Karpas-422 (cell line): ENCODE results near the gene GPR179. TPM values are rescaled to one million over a fixed set of nuclear protein-coding genes. Genes with fewer than 3 reads are reported as not detected.

Experiments
- DNase-seq: peaks from one replicate; pipeline ENCODE4 v3.0.0-alpha.2; 2015
- H2AFZ ChIP-seq: fragments of 200-600 bp; sonication (generic); 2 replicates; pipeline ENCODE4 v1.6.1; 2014; ENCODE audit warnings: antibody characterized with exemption, low read length, mixed read lengths
- H3K27ac ChIP-seq: fragments of 200-600 bp; sonication (generic); 2 replicates; pipeline ENCODE4 v1.5.1; 2014; ENCODE audit warnings: mild to moderate bottlenecking, low read length, moderate library complexity
- H3K27me3 ChIP-seq: fragments of 200-600 bp; sonication (generic); 2 replicates; pipeline ENCODE4 v1.6.1; 2014; ENCODE audit warnings: low read length, mixed read lengths
- H3K36me3 ChIP-seq: fragments of 200-600 bp; sonication (generic); 2 replicates; pipeline ENCODE4 v1.6.1; 2014; ENCODE audit warnings: low read length, mixed read lengths; ENCODE audit not compliant: insufficient read depth
- H3K4me1 ChIP-seq: fragments of 200-600 bp; sonication (generic); 2 replicates; pipeline ENCODE4 v1.6.1; 2014; ENCODE audit warnings: mild to moderate bottlenecking, low read length, mixed read lengths
- H3K4me2 ChIP-seq: fragments of 200-600 bp; sonication (generic); 2 replicates; pipeline ENCODE4 v1.6.1; 2014; ENCODE audit warnings: low read length, low read depth, mild to moderate bottlenecking; ENCODE audit not compliant: poor library complexity, severe bottlenecking
- H3K4me3 ChIP-seq: fragments of 200-600 bp; sonication (generic); 2 replicates; pipeline ENCODE4 v1.5.1; 2014; ENCODE audit warnings: mild to moderate bottlenecking, antibody characterized with exemption, low read length, mixed read lengths
- H3K79me2 ChIP-seq: fragments of 200-600 bp; sonication (generic); 2 replicates; pipeline ENCODE4 v1.6.1; 2014; ENCODE audit warnings: mild to moderate bottlenecking, low read length, mixed read lengths
- H3K9ac ChIP-seq: fragments of 200-600 bp; sonication (generic); 2 replicates; pipeline ENCODE4 v1.6.0; 2014; ENCODE audit warnings: low read length
- H3K9me2 ChIP-seq: fragments of 200-600 bp; sonication (generic), shearing (Covaris generic); replicated peaks from 2 replicates; pipeline ENCODE4 v1.6.0; 2014; ENCODE audit warnings: mild to moderate bottlenecking, low read length, moderate library complexity; ENCODE audit not compliant: insufficient read depth
- H3K9me3 ChIP-seq: fragments of 300-700, 200-600 bp; sonication (generic); 2 replicates; pipeline ENCODE4 v1.6.1; 2014; ENCODE audit warnings: low read length, mixed read lengths
- H4K20me1 ChIP-seq: fragments of 200-600 bp; sonication (generic); 2 replicates; pipeline ENCODE4 v1.6.1; 2014; ENCODE audit warnings: mild to moderate bottlenecking, antibody characterized with exemption, low read length, low read depth; ENCODE audit not compliant: insufficient read depth
- total RNA-seq: library from RNA; depleted of rRNA; stranded (reverse); fragments of >200 nt; shearing (Covaris generic); gene quantifications from 2 replicates; pipeline ENCODE4 v1.2.3, GENCODE V29; 2014; ENCODE audit warnings: low replicate concordance

Gene GPR179
- total RNA-seq, 1 experiment from 2014 or later: 0.04 TPM

DNA sequence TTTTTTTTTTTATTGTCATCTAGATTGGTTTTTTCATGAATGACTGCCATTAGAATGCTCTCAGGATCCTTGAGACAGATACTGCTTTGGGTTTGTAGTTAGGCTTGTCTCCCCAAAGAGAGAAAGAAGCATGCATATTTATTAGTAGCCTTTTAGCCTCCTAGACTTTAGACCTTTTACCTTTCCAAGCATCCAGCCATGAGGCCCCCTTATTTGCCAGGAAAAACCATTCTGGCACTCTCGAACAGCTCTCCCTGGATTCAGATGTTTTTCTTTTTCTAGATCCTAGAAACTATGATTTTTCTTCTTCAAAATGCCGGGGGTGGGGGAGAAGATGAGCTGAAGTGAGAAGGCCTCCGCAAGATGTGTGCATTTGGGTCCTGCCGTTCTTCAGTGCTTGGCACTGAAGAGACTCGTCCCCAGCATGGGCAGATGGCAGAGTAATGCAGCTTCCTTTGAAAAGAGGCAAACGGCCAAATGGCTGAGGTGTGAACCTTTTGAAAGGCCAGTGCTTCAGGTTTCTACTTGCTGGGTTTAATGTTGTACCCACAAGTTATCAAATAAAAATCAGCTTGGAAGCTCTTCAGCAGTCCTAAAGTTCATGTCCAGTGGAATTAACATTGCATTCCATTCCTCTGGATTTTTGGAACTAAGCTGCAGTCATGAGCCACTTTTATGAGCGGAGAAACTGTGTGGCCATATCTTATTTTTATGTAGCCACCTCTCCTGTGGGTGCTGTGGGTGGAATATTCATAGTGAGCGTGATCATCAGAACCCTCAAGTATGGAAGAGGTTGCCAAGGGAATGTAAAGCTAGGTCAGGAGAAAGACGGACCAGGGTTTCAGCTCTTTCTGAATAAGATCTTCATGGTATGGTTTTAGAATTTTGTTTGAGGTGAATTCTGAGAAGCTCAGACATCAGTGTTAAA, 15.1 kb upstream of the GPR179 start:
- Histone ChIP-seq H3K9me2 (no peaks in the 10 kb centered on the region), H2AFZ (no peak overlapping the region), H3K4me3 (no peak overlapping the region), H3K79me2 (peaks cover 83% of the 10 kb centered on the region), H3K9me3 (no peaks in the 10 kb centered on the region), H3K9ac (no peak overlapping the region), H3K4me1 (peaks cover 38% of the 10 kb centered on the region), H3K4me2 (no peak overlapping the region), H3K36me3 (peaks cover 4% of the 10 kb centered on the region; the same call in 1 of the 2 replicates), H4K20me1 (0 out of 2 replicates have a peak, but pooled peaks cover 5% of the 10 kb centered on the region), H3K27me3 (no peaks in the 10 kb centered on the region), H3K27ac (no peak overlapping the region)
- DNase-seq: no peak

DNA sequence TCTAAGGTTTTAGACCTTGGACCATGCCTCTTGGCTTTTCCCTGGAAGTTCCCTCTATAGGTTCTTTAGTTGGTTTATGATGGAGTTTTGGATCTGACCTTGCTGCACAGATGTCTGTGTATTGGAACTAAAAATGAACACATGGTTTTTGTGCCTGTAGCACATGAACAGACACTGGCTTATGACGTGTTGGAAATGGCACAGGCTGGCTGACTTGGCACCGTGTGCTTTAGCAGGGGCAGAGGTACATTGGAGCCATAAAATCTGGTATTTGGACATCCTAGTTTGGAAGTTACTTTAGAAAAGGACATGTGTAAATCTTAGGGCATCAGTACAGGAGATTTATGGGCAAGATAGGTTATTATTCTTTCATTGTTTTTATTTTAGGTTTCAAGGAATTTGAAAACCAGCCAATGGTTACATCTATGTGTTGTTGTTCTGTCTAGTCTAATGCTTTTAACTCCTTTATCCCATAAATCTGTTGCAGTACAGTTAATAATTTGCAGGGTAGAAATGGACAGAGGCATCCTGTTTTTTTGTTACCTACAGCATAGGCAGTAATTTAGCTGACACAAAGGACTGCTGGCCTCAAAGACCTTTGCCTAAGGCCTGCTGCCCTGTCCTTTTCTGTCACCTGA, 13.8 kb upstream of the GPR179 start:
- H3K4me2 ChIP-seq: no peak overlapping the region
- no peak overlapping the region for H2AFZ ChIP-seq
- DNase-seq: no peak
- no peaks in the 10 kb centered on the region for H3K9me2 ChIP-seq
- no peaks in the 10 kb centered on the region for H4K20me1 ChIP-seq
- no peaks in the 10 kb centered on the region for H3K27me3 ChIP-seq
- H3K9ac ChIP-seq: no peak overlapping the region
- no peak overlapping the region for H3K27ac ChIP-seq
- H3K36me3 ChIP-seq: peaks cover 2% of the 10 kb centered on the region; the same call in 1 of the 2 replicates
- peaks cover 48% of the 10 kb centered on the region for H3K4me1 ChIP-seq
- H3K4me3 ChIP-seq: no peak overlapping the region
- no peaks in the 10 kb centered on the region for H3K9me3 ChIP-seq
- peaks cover 94% of the 10 kb centered on the region for H3K79me2 ChIP-seq

- peak overlapping the region; percentile 92 for H3K4me2 ChIP-seq
Measured at GRCh38 chr17:38355251-38355650, 11.5 kb upstream of the GPR179 start.

DNA sequence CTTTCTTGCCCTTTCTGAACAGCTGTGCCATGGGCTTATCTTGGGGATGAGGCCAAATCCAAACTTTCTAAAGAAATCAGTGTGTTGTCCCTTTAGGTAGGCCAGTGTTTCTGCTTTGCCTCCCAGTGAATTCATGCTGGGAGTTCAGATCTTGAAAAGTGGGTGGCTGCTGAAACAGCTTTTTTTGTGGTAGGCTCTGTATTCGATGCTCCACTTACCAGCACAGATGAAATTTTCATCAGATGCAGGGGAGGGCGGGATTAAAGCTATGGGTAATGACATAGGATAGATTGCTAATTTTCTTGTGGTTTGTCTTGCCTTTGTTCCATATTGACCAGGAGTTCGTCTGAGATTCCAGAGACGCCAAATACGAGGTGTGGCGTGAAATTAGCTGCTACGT, 10.7 kb upstream of the GPR179 start:
- H4K20me1 ChIP-seq: no peaks in the 10 kb centered on the region
- H3K4me1 ChIP-seq: peaks cover 54% of the 10 kb centered on the region
- H3K9me3 ChIP-seq: no peaks in the 10 kb centered on the region
- H3K4me3 ChIP-seq: peak overlapping the region; percentile 86; the same call in 1 of the 2 replicates
- no peaks in the 10 kb centered on the region for H3K9me2 ChIP-seq
- H3K27me3 ChIP-seq: no peaks in the 10 kb centered on the region
- no peak overlapping the region for H2AFZ ChIP-seq
- H3K4me2 ChIP-seq: peak overlapping the region; percentile 92
- H3K79me2 ChIP-seq: peaks cover 74% of the 10 kb centered on the region
- H3K9ac ChIP-seq: peak overlapping the region; percentile 89
- DNase-seq: no peak
- no peaks in the 10 kb centered on the region for H3K36me3 ChIP-seq
- H3K27ac ChIP-seq: no peak overlapping the region

More at GRCh38 chr17:38355251-38355650, 11.5 kb upstream of the GPR179 start:
- Histone ChIP-seq H3K27me3 (no peaks in the 10 kb centered on the region), H3K36me3 (no peaks in the 10 kb centered on the region), H2AFZ (no peak overlapping the region), H3K4me1 (peaks cover 53% of the 10 kb centered on the region), H3K79me2 (peaks cover 80% of the 10 kb centered on the region), H3K9me3 (no peaks in the 10 kb centered on the region), H3K9ac (no peak overlapping the region), H3K27ac (no peak overlapping the region), H4K20me1 (no peaks in the 10 kb centered on the region), H3K4me3 (peak overlapping the region; percentile 3; the same call in 1 of the 2 replicates), H3K9me2 (no peaks in the 10 kb centered on the region)
- no peak for DNase-seq

- H2AFZ ChIP-seq: no peak overlapping the region
- no peaks in the 10 kb centered on the region for H4K20me1 ChIP-seq
- no peaks in the 10 kb centered on the region for H3K27me3 ChIP-seq
- H3K27ac ChIP-seq: no peak overlapping the region
- peak overlapping the region; percentile 86 for H3K4me3 ChIP-seq
- no peaks in the 10 kb centered on the region for H3K9me3 ChIP-seq
- no peaks in the 10 kb centered on the region for H3K36me3 ChIP-seq
- peaks cover 54% of the 10 kb centered on the region for H3K4me1 ChIP-seq
- H3K79me2 ChIP-seq: peaks cover 66% of the 10 kb centered on the region
- H3K9me2 ChIP-seq: no peaks in the 10 kb centered on the region
- DNase-seq: no peak
- H3K4me2 ChIP-seq: peak overlapping the region; percentile 92
- peak overlapping the region; percentile 89; the same call in 1 of the 2 replicates for H3K9ac ChIP-seq
Measured at GRCh38 chr17:38353668-38354067, 9.9 kb upstream of the GPR179 start.

DNA sequence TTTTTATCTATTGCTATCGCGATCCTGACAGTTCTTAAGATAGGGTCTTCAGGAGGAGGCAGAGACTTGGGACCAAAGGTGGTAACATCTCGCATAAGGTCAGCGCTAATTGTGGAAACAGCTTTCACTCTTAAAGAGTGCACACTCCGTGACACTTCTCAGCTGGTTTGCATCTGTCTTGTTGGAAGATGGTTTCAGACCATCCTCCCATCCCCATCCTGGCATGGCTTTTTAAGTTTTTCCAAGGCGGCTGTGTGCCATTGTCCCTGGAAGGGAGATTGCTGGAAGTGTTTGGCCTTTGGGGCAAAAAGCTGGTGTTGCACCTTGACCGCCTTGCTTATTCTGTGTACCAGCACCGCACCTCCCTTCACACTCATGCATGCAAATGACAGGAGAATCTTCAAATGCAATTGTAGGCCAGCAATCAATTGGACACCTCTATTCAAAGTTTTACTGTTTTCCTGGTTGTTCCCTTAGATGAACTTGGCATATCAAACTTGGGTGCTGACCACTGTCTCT, 9.4 kb upstream of the GPR179 start:
- no peaks in the 10 kb centered on the region for H3K36me3 ChIP-seq
- peak overlapping the region; percentile 86 for H3K4me3 ChIP-seq
- no peaks in the 10 kb centered on the region for H3K27me3 ChIP-seq
- H3K4me2 ChIP-seq: peak overlapping the region; percentile 92
- no peak overlapping the region for H2AFZ ChIP-seq
- H3K9me2 ChIP-seq: no peaks in the 10 kb centered on the region
- peak overlapping the region; percentile 89 for H3K9ac ChIP-seq
- no peaks in the 10 kb centered on the region for H3K9me3 ChIP-seq
- H3K4me1 ChIP-seq: peaks cover 54% of the 10 kb centered on the region
- peak overlapping the region; percentile 43 for H3K27ac ChIP-seq
- no peaks in the 10 kb centered on the region for H4K20me1 ChIP-seq
- peaks cover 61% of the 10 kb centered on the region for H3K79me2 ChIP-seq
- DNase-seq: peak; percentile 60

DNA sequence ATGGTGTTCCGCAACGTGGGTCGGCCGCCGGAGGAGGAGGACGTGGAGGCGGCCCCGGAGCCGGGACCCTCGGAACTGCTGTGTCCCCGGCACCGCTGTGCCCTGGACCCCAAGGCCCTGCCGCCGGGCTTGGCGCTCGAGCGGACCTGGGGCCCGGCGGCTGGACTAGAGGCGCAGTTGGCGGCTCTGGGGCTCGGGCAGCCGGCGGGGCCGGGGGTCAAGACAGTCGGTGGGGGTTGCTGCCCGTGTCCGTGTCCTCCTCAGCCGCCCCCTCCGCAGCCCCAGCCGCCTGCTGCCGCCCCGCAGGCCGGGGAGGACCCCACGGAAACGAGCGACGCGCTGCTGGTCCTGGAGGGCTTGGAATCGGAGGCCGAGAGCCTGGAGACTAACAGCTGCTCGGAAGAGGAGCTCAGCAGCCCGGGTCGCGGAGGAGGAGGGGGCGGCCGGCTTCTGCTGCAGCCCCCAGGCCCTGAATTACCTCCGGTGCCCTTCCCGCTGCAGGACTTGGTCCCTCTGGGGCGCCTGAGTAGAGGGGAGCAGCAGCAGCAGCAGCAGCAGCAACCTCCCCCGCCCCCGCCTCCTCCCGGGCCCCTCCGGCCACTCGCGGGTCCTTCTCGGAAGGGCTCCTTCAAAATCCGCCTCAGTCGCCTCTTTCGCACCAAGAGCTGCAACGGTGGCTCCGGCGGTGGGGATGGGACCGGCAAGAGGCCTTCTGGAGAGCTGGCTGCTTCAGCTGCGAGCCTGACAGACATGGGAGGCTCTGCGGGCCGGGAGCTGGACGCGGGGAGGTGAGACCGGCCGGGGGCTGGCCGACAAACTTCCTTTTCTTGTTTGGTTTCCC, 8.7 kb upstream of the GPR179 start:
- peaks cover 48% of the 10 kb centered on the region for H3K4me1 ChIP-seq
- no peaks in the 10 kb centered on the region for H3K36me3 ChIP-seq
- peak overlapping the region; percentile 92 for H3K4me2 ChIP-seq
- no peaks in the 10 kb centered on the region for H4K20me1 ChIP-seq
- no peaks in the 10 kb centered on the region for H3K9me2 ChIP-seq
- peak overlapping the region; percentile 89 for H3K9ac ChIP-seq
- H2AFZ ChIP-seq: no peak overlapping the region
- H3K79me2 ChIP-seq: peaks cover 54% of the 10 kb centered on the region
- H3K9me3 ChIP-seq: no peaks in the 10 kb centered on the region
- H3K27me3 ChIP-seq: no peaks in the 10 kb centered on the region
- H3K4me3 ChIP-seq: peak overlapping the region; percentile 86
- H3K27ac ChIP-seq: peak overlapping the region; percentile 43
- peak; percentile 66 for DNase-seq
